CD4-positive, alpha-beta T cell treated with Interleukin-15 for 1 hour (primary cell): Measurements from ENCODE around the gene COG5.

Experiments used
- DNase-seq: peaks from one replicate; pipeline ENCODE4 v3.0.0-alpha.2; 2020

COG5 gene

GRCh38 chr7:107563775-107564552 is at the start of gene COG5, which contains the start of gene DUS4L:
Gene COG5 (minus strand): TSS chr7:107563920. CDS start chr7:107563896, 24 bp downstream.
Gene DUS4L (plus strand): TSS chr7:107563971. CDS start chr7:107567071, 3,100 bp downstream.
- DNase-seq = peak; percentile 81

GRCh38 chr7:107613439-107613838 is 49.7 kb upstream of the COG5 start:
- DNase-seq = no peak

GRCh38 chr7:107610323-107610722 is 46.6 kb upstream of the COG5 start:
- no peak for DNase-seq

- no peak for DNase-seq
Observed at GRCh38 chr7:107609811-107610261, 46.1 kb upstream of the COG5 start.

- no peak for DNase-seq
Observed at GRCh38 chr7:107606303-107606702, 42.6 kb upstream of the COG5 start.

GRCh38 chr7:107605218-107605815 is 41.6 kb upstream of the COG5 start:
- DNase-seq = no peak

GRCh38 chr7:107600816-107601215 is 37.1 kb upstream of the COG5 start:
- DNase-seq = no peak

GRCh38 chr7:107599262-107599661 is 35.5 kb upstream of the COG5 start:
- no peak for DNase-seq

- DNase-seq = no peak
Observed at GRCh38 chr7:107597953-107598352, 34.2 kb upstream of the COG5 start.

- no peak for DNase-seq
Observed at GRCh38 chr7:107597582-107597916, 33.8 kb upstream of the COG5 start.

GRCh38 chr7:107596881-107597581 is 33.3 kb upstream of the COG5 start:
- no peak for DNase-seq

GRCh38 chr7:107594961-107595737 is 31.4 kb upstream of the COG5 start:
- no peak for DNase-seq

- no peak for DNase-seq
Observed at GRCh38 chr7:107593025-107593410, 29.3 kb upstream of the COG5 start.

GRCh38 chr7:107592361-107593024 is 28.8 kb upstream of the COG5 start:
- no peak for DNase-seq

GRCh38 chr7:107591421-107591820 is 27.7 kb upstream of the COG5 start:
- no peak for DNase-seq

- no peak for DNase-seq
Observed at GRCh38 chr7:107588529-107589130, 24.9 kb upstream of the COG5 start.

GRCh38 chr7:107584716-107585115 is 21.0 kb upstream of the COG5 start:
- no peak for DNase-seq

GRCh38 chr7:107582875-107583274 is 19.2 kb upstream of the COG5 start:
- no peak for DNase-seq

- DNase-seq = no peak
Observed at GRCh38 chr7:107581387-107582013, 17.8 kb upstream of the COG5 start.

- no peak for DNase-seq
Observed at GRCh38 chr7:107580716-107581383, 17.1 kb upstream of the COG5 start.
